IPS-18a (cell line): ENCODE measurements around the gene C9orf152.

ENCODE experiments used
- H3K27ac ChIP-seq: one replicate; pipeline ENCODE4 v1.5.1; 2013; ENCODE audit warnings: low read length
- H3K27me3 ChIP-seq: one replicate; pipeline ENCODE4 v1.6.1; 2013; ENCODE audit warnings: mild to moderate bottlenecking, low read length; ENCODE audit not compliant: control insufficient read depth, insufficient read depth
- H3K36me3 ChIP-seq: one replicate; pipeline ENCODE4 v1.6.1; 2013; ENCODE audit warnings: low read depth, low read length; ENCODE audit not compliant: control insufficient read depth
- H3K4me1 ChIP-seq: one replicate; pipeline ENCODE4 v1.6.1; 2013; ENCODE audit warnings: low read depth, low read length; ENCODE audit not compliant: control insufficient read depth
- H3K4me3 ChIP-seq: one replicate; pipeline ENCODE4 v1.5.1; 2013; ENCODE audit warnings: low read length
- H3K9ac ChIP-seq: one replicate; pipeline ENCODE4 v1.6.1; 2013; ENCODE audit warnings: mild to moderate bottlenecking, low read length, moderate library complexity
- H3K9me3 ChIP-seq: one replicate; pipeline ENCODE4 v1.6.1; 2013; ENCODE audit warnings: low read depth, low read length; ENCODE audit not compliant: control insufficient read depth

Gene C9orf152

GRCh38 chr9:110248361-110248760 lies 40.4 kb upstream of the C9orf152 start:
- Histone ChIP-seq H3K36me3 (peaks cover 38% of the 10 kb centered on the region), H3K9ac (no peak overlapping the region), H3K9me3 (no peaks in the 10 kb centered on the region), H3K27me3 (no peaks in the 10 kb centered on the region), H3K4me1 (peaks cover 3% of the 10 kb centered on the region), H3K4me3 (no peak overlapping the region), H3K27ac (no peak overlapping the region)

GRCh38 chr9:110246214-110246613 lies 38.3 kb upstream of the C9orf152 start:
- H3K9ac ChIP-seq = no peak overlapping the region
- no peaks in the 10 kb centered on the region for H3K9me3 ChIP-seq
- H3K4me3 ChIP-seq = no peak overlapping the region
- no peaks in the 10 kb centered on the region for H3K27me3 ChIP-seq
- no peak overlapping the region for H3K27ac ChIP-seq
- peaks cover 45% of the 10 kb centered on the region for H3K36me3 ChIP-seq
- H3K4me1 ChIP-seq = peaks cover 5% of the 10 kb centered on the region

- no peaks in the 10 kb centered on the region for H3K27me3 ChIP-seq
- no peaks in the 10 kb centered on the region for H3K9me3 ChIP-seq
- no peak overlapping the region for H3K27ac ChIP-seq
- H3K4me3 ChIP-seq = no peak overlapping the region
- H3K36me3 ChIP-seq = peaks cover 38% of the 10 kb centered on the region
- H3K4me1 ChIP-seq = peaks cover 5% of the 10 kb centered on the region
- H3K9ac ChIP-seq = no peak overlapping the region
Observed at GRCh38 chr9:110244616-110245015, 36.7 kb upstream of the C9orf152 start.

DNA sequence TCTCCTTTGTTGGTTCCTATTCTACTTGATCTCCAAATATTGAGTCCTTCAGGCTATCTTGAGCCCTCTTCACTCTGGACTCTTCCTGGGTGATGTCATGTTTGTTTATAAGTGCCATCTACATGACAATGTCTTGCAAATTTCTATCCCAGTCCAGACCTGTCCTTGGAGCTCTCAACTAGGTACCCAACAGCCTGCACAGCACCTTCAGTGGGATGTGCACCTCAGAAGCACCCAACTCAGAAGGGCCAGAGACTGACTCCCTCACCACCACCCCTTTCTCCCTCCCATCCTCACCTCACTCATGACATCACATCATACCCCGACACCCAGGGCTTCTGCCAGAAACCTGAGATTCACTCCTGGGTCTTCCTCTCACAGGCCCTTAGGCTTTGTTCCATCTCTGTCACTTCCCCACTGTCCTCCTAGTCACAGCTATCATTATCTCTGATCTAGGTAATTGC lies 33.9 kb upstream of the C9orf152 start:
- Histone ChIP-seq H3K36me3 (peaks cover 19% of the 10 kb centered on the region), H3K9ac (no peak overlapping the region), H3K4me3 (no peak overlapping the region), H3K4me1 (peaks cover 5% of the 10 kb centered on the region), H3K27me3 (no peaks in the 10 kb centered on the region), H3K27ac (no peak overlapping the region), H3K9me3 (no peaks in the 10 kb centered on the region)

DNA sequence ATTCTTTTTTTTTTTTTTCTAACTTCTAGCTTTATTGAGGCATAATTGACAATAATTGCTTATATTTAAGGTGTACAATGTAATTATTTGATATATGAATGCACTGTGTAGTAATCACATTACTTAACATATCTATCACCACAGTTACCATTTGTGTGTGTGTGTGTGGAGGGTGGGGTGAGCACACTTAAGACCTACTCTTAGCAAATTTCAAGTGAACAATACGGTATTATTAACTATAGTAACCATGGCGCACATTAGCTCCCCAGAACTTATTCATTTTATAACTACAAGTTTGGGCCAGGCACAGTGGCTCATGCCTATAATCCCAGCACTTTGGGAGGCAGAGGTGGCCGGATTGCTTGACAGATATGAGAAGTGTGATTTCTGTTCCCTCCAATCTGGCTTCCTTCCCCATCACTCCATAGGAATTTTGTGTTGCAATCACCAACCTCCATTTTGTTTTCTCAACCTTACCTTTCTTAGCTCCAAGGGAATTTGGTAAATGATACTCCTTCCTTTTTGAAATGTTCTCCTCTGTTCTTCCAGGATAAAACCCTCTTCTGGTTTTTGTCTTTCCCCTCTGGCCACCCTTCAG lies 33.4 kb upstream of the C9orf152 start:
- Histone ChIP-seq H3K9ac (no peak overlapping the region), H3K27me3 (no peaks in the 10 kb centered on the region), H3K4me1 (peaks cover 5% of the 10 kb centered on the region), H3K27ac (no peak overlapping the region), H3K4me3 (no peak overlapping the region), H3K9me3 (no peaks in the 10 kb centered on the region), H3K36me3 (peaks cover 19% of the 10 kb centered on the region)

- H3K9ac ChIP-seq = no peak overlapping the region
- H3K4me1 ChIP-seq = peaks cover 5% of the 10 kb centered on the region
- H3K9me3 ChIP-seq = no peaks in the 10 kb centered on the region
- no peak overlapping the region for H3K4me3 ChIP-seq
- H3K27me3 ChIP-seq = no peaks in the 10 kb centered on the region
- peaks cover 19% of the 10 kb centered on the region for H3K36me3 ChIP-seq
- H3K27ac ChIP-seq = no peak overlapping the region
Observed at GRCh38 chr9:110240198-110240597, 32.2 kb upstream of the C9orf152 start.

GRCh38 chr9:110228321-110228720 lies 20.4 kb upstream of the C9orf152 start:
- no peak overlapping the region for H3K27ac ChIP-seq
- no peak overlapping the region for H3K9ac ChIP-seq
- no peaks in the 10 kb centered on the region for H3K4me1 ChIP-seq
- no peaks in the 10 kb centered on the region for H3K27me3 ChIP-seq
- no peak overlapping the region for H3K4me3 ChIP-seq
- no peaks in the 10 kb centered on the region for H3K36me3 ChIP-seq
- no peaks in the 10 kb centered on the region for H3K9me3 ChIP-seq

DNA sequence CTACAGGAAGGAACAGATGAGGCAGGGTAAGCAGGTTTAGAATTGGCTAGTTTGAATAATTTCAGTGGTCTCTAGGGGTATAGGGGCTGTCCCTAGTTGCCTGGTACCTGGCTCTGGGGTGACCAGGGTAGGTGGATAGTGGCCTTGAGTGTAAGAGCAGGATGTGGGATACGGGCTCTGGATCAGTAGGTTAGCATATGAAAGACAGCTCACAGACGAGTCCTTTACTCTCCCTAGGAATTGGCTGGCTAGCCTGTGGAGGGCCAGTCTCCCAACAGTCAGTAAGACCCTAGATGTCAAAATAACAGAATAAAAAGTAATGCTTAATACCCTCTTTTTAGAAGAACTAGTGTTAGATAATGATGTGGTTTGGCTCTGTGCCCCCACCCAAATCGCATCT lies 16.6 kb upstream of the C9orf152 start:
- no peaks in the 10 kb centered on the region for H3K9me3 ChIP-seq
- H3K27ac ChIP-seq = no peak overlapping the region
- no peaks in the 10 kb centered on the region for H3K36me3 ChIP-seq
- H3K4me3 ChIP-seq = no peak overlapping the region
- H3K27me3 ChIP-seq = no peaks in the 10 kb centered on the region
- no peak overlapping the region for H3K9ac ChIP-seq
- H3K4me1 ChIP-seq = no peaks in the 10 kb centered on the region

- Histone ChIP-seq H3K27ac (no peak overlapping the region), H3K9ac (no peak overlapping the region), H3K9me3 (no peaks in the 10 kb centered on the region), H3K27me3 (no peaks in the 10 kb centered on the region), H3K36me3 (no peaks in the 10 kb centered on the region), H3K4me3 (no peak overlapping the region), H3K4me1 (no peaks in the 10 kb centered on the region)
Observed at GRCh38 chr9:110220809-110221208, 12.8 kb upstream of the C9orf152 start.

- no peak overlapping the region for H3K27ac ChIP-seq
- H3K27me3 ChIP-seq = no peaks in the 10 kb centered on the region
- no peak overlapping the region for H3K9ac ChIP-seq
- no peak overlapping the region for H3K4me3 ChIP-seq
- no peaks in the 10 kb centered on the region for H3K9me3 ChIP-seq
- H3K36me3 ChIP-seq = no peaks in the 10 kb centered on the region
- H3K4me1 ChIP-seq = no peaks in the 10 kb centered on the region
Observed at GRCh38 chr9:110217656-110218099, 9.7 kb upstream of the C9orf152 start.

DNA sequence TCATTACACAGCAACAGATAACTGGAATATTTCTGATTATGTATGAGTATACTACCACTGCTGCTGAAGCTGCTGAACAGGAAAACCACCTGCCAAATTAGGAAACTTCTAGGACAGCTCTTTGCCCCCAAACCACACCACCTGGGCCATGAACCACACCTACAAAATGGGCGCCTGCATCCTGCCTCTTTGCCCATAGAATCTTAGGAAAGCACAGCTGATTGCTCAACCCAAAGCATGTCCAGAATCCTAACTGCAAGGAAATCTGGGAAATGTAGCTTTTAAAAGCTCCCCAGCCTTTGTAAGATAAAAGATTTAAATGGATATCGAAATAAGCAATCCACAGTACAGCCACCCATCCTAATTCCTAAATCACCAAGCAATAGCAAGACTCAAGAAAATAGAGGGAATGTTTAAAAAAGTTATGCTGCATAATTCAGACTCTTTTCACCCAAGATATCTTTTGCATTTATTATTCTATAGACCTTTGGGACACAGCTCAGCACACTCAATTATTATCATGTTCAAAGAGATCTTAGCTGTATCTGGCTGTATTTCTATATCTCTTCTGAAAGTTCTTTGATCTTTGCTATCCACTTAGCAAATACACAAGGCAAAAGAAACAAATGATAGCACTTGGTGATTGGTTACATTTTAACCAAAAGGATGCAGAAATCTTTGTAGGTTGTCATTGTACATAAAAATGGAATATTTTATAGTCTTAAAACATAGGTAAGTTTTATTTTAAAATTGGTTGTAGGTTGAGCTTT lies 6.8 kb upstream of the C9orf152 start:
- Histone ChIP-seq H3K27ac (no peak overlapping the region), H3K36me3 (no peaks in the 10 kb centered on the region), H3K9me3 (no peaks in the 10 kb centered on the region), H3K4me3 (no peak overlapping the region), H3K4me1 (no peaks in the 10 kb centered on the region), H3K27me3 (no peaks in the 10 kb centered on the region), H3K9ac (no peak overlapping the region)

DNA sequence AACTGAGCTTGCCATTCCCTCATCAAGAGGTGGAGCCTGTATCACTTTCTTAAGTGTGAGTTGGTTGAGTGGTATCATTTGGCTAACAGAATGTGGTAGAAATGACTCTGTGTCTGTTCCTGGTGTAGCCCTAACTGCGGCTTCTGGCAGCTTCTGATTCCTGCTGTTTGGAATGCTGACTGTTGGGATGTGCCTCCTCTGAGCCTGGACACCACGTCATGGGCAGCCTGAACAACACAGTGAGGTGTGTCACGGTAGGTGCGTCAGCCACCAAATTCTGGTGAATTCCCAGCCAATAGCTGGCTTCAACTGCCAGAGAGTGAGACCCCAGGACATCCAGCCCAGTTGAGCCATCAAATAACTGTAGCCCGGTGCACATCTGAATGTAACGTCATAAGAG lies 6.1 kb upstream of the C9orf152 start:
- Histone ChIP-seq H3K9me3 (no peaks in the 10 kb centered on the region), H3K27me3 (no peaks in the 10 kb centered on the region), H3K36me3 (no peaks in the 10 kb centered on the region), H3K9ac (no peak overlapping the region), H3K4me3 (no peak overlapping the region), H3K4me1 (no peaks in the 10 kb centered on the region), H3K27ac (no peak overlapping the region)
